PC-3 (cell line): ENCODE measurements around the gene TCP11. TPM values are rescaled to one million over a fixed set of nuclear protein-coding genes. Genes with fewer than 3 reads are reported as not detected.
A peak's percentile ranks its signal among the peaks of the same experiment; 100 is the strongest.

Experiments
- ATAC-seq: fragments of 200-7000 bp; cut with Tn5 transposase; 2 replicates; pipeline ENCODE4 v1.9.1; 2020; ENCODE audit warnings: mild to moderate bottlenecking, moderate library complexity
- BruUV-seq: library from RNA; stranded (reverse); fragments of 400-500 nt; replicated peaks from 2 replicates; lab custom pipeline; 2021; lab: Mats Ljungman, UMichigan
- CTCF ChIA-PET: fragments of 300-600 bp; sonication (Branson Sonifier 250); formaldehyde crosslinking; loops from one replicate; lab custom pipeline; 2022; ENCODE audit warnings: antibody characterized with exemption; lab: Charles Lee
- POLR2A ChIA-PET: fragments of 300-600 bp; sonication (Branson Sonifier 250); formaldehyde crosslinking; loops from one replicate; lab custom pipeline; 2022; ENCODE audit warnings: antibody characterized with exemption; ENCODE audit not compliant: unreplicated experiment; lab: Charles Lee
- DNase-seq: peaks from one replicate; pipeline ENCODE4 v3.0.0-alpha.2; 2015
- H2AFZ ChIP-seq: fragments of 300-600 bp; sonication (generic); 2 replicates; pipeline ENCODE4 v1.6.0; 2016; ENCODE audit warnings: antibody characterized with exemption, low read length
- H3F3A ChIP-seq: fragments of 300-600 bp; sonication (generic); one replicate; pipeline ENCODE4 v1.6.0; 2017; ENCODE audit warnings: antibody characterized with exemption, low read length, control low read depth, mild to moderate bottlenecking; ENCODE audit not compliant: unreplicated experiment
- H3K27ac ChIP-seq: fragments of 300-600 bp; sonication (generic); 2 replicates; pipeline ENCODE4 v1.5.1; 2016; ENCODE audit warnings: mild to moderate bottlenecking, low read length
- H3K27me3 ChIP-seq: fragments of 300-600 bp; sonication (generic); 2 replicates; pipeline ENCODE4 v1.6.1; 2016; ENCODE audit warnings: low read length, mixed read lengths
- H3K36me3 ChIP-seq: fragments of 300-600 bp; sonication (generic); 2 replicates; pipeline ENCODE4 v1.6.1; 2016; ENCODE audit warnings: low read depth, mixed run types, low read length, mixed read lengths
- H3K4me1 ChIP-seq: fragments of 300-600 bp; sonication (generic); 2 replicates; pipeline ENCODE4 v1.5.1; 2016; ENCODE audit warnings: low read length; ENCODE audit not compliant: insufficient read depth
- H3K4me2 ChIP-seq: fragments of 300-600 bp; sonication (generic); 2 replicates; pipeline ENCODE4 v1.6.0; 2016; ENCODE audit warnings: low read length
- H3K4me3 ChIP-seq: fragments of 300-600 bp; sonication (generic); 2 replicates; pipeline ENCODE4 v1.5.1; 2016; ENCODE audit warnings: mild to moderate bottlenecking, low read length, mixed read lengths
- H3K79me2 ChIP-seq: fragments of 300-600 bp; sonication (generic); 2 replicates; pipeline ENCODE4 v1.6.1; 2017; ENCODE audit warnings: low read length, mixed read lengths
- H3K9ac ChIP-seq: fragments of 300-600 bp; sonication (generic); 2 replicates; pipeline ENCODE4 v1.6.0; 2016; ENCODE audit warnings: mild to moderate bottlenecking, low read length
- H3K9me2 ChIP-seq: fragments of 300-600 bp; sonication (generic); replicated peaks from 2 replicates; pipeline ENCODE4 v1.6.1; 2016; ENCODE audit warnings: mixed run types, low read length, mixed read lengths
- H3K9me3 ChIP-seq: fragments of 300-600 bp; sonication (generic); 2 replicates; pipeline ENCODE4 v1.6.1; 2016; ENCODE audit warnings: low read length, mixed read lengths
- H4K20me1 ChIP-seq: fragments of 300-600 bp; sonication (generic); 2 replicates; pipeline ENCODE4 v1.6.1; 2016; ENCODE audit warnings: low read length, mixed read lengths
- CTCF ChIP-seq: fragments of 300-600 bp; sonication (generic); conservative IDR thresholded peaks from 2 replicates; pipeline ENCODE4 v1.5.1; 2017; ENCODE audit warnings: antibody characterized with exemption, low read depth, mild to moderate bottlenecking, low read length
- EZH2 ChIP-seq: fragments of 300-600 bp; sonication (generic); IDR thresholded peaks from one replicate; pipeline ENCODE4 v1.6.1; 2017; ENCODE audit warnings: antibody characterized with exemption, mild to moderate bottlenecking, low read length; ENCODE audit not compliant: unreplicated experiment
- EZH2phosphoT487 ChIP-seq: fragments of 300-600 bp; sonication (generic); IDR thresholded peaks from 2 replicates; pipeline ENCODE4 v1.6.1; 2018; ENCODE audit warnings: mild to moderate bottlenecking, antibody characterized with exemption, low read length, borderline replicate concordance
- intact Hi-C: fragments of 100-400 bp; cut with micrococcal nuclease; formaldehyde crosslinking; loops from 2 replicates; pipeline ENCODE4 v1.9.0; 2023
- total RNA-seq: library from RNA; depleted of rRNA; stranded (reverse); fragments of >200 nt; gene quantifications from 2 replicates; pipeline ENCODE4 v1.2.3, GENCODE V29; 2014

The TCP11 gene
- total RNA-seq, 1 experiment from 2014 or later, result 1.3 TPM

GRCh38 chr6:35124356-35124755, 16.8 kb downstream of the TCP11 start:
- intact Hi-C loops, result no loop called here
- no peak for DNase-seq
- Histone ChIP-seq H3K79me2 (no peaks in the 10 kb centered on the region), H2AFZ (no peak overlapping the region), H3K9ac (no peak overlapping the region), H3K4me3 (no peak overlapping the region), H3K9me3 (no peaks in the 10 kb centered on the region), H3K27ac (no peak overlapping the region), H3F3A (no peaks in the 10 kb centered on the region), H3K36me3 (no peaks in the 10 kb centered on the region), H4K20me1 (no peaks in the 10 kb centered on the region), H3K9me2 (no peaks in the 10 kb centered on the region), H3K4me2 (no peak overlapping the region), H3K27me3 (no peaks in the 10 kb centered on the region), H3K4me1 (peaks cover 10% of the 10 kb centered on the region)
- CTCF ChIA-PET, result no interaction called here
- BruUV-seq, result no TSS peak
- POLR2A ChIA-PET, result no interaction called here
- ATAC-seq, result no peak
- TF ChIP-seq EZH2 (no peak), EZH2phosphoT487 (no peak), CTCF (no peak)

- ATAC-seq, result no peak
- intact Hi-C loops, result no loop called here
- POLR2A ChIA-PET, result no interaction called here
Observed at GRCh38 chr6:35120746-35121145, 20.4 kb downstream of the TCP11 start.

More at GRCh38 chr6:35120746-35121145, 20.4 kb downstream of the TCP11 start:
- Histone ChIP-seq H3K27ac (peak overlapping the region; percentile 85), H3K4me1 (peaks cover 10% of the 10 kb centered on the region), H3K79me2 (no peaks in the 10 kb centered on the region), H3K9me2 (no peaks in the 10 kb centered on the region), H3F3A (no peaks in the 10 kb centered on the region), H3K4me3 (no peak overlapping the region), H3K9ac (peak overlapping the region; percentile 47), H3K27me3 (no peaks in the 10 kb centered on the region), H3K9me3 (no peaks in the 10 kb centered on the region), H4K20me1 (no peaks in the 10 kb centered on the region), H3K4me2 (peak overlapping the region; percentile 28), H2AFZ (no peak overlapping the region), H3K36me3 (no peaks in the 10 kb centered on the region)
- BruUV-seq, result no TSS peak
- peak; percentile 48 for DNase-seq
- CTCF ChIA-PET, result no interaction called here
- TF ChIP-seq EZH2 (no peak), CTCF (no peak), EZH2phosphoT487 (no peak)
